Heart left ventricle (tissue), 16 donors: ENCODE data around the gene STON2. TPM values are rescaled to one million over a fixed set of nuclear protein-coding genes. Genes with fewer than 3 reads are reported as not detected.

Source experiments
- ATAC-seq, 4 donors: fragments of 200-7000 bp; cut with Tn5 transposase; one replicate each; pipeline ENCODE4 v1.9.1; 2020 to 2022; ENCODE audit warnings: moderate library complexity in 4 of 4, mild to moderate bottlenecking in 3 of 4, moderate number of reproducible peaks in 1 of 4
- DNase-seq, 5 donors: peaks; one replicate each; pipeline ENCODE4 v3.0.0-alpha.2; 2020
- H3K27ac ChIP-seq, 12 donors: fragments of 200-600 bp; sonication (generic) in 4 of 12; one replicate each; pipeline versions ENCODE4 v1.5.0 to v1.8.0; 2016 to 2022; ENCODE audit warnings: mild to moderate bottlenecking in 2 of 12
- H3K27me3 ChIP-seq, 9 donors: fragments of 200-600 bp; sonication (generic) in 2 of 9; one replicate each; pipeline versions ENCODE4 v1.5.1 to v1.8.0; 2016 to 2022; ENCODE audit warnings: mild to moderate bottlenecking in 3 of 9
- H3K36me3 ChIP-seq, 9 donors: fragments of 200-600 bp; sonication (generic) in 2 of 9; one replicate each; pipeline versions ENCODE4 v1.5.0 to v1.8.0; 2018 to 2022; ENCODE audit warnings: mild to moderate bottlenecking in 2 of 9
- H3K4me1 ChIP-seq, 12 donors: fragments of 200-600 bp; sonication (generic) in 4 of 12; one replicate each; pipeline versions ENCODE4 v1.5.0 to v1.8.0; 2016 to 2022; ENCODE audit warnings: mild to moderate bottlenecking in 3 of 12
- H3K4me3 ChIP-seq, 12 donors: fragments of 200-600 bp; sonication (generic) in 4 of 12; one replicate each; pipeline versions ENCODE4 v1.5.0 to v1.8.0; 2017 to 2022; ENCODE audit warnings: mild to moderate bottlenecking in 9 of 12, moderate library complexity in 4 of 12
- H3K9me3 ChIP-seq, 12 donors: fragments of 200-600 bp; sonication (generic) in 4 of 12; one replicate each; pipeline versions ENCODE4 v1.5.0 to v1.8.0; 2016 to 2022; ENCODE audit warnings: mild to moderate bottlenecking in 1 of 12
- CTCF ChIP-seq, 12 donors: fragments of 200-600 bp; sonication (generic) in 4 of 12; IDR thresholded peaks; one replicate each; pipeline versions ENCODE4 v1.5.0 to v1.8.0; 2018 to 2022; ENCODE audit warnings: antibody characterized with exemption in 12 of 12, mild to moderate bottlenecking in 5 of 12
- POLR2A ChIP-seq, 2 donors: fragments of 450-650 bp; IDR thresholded peaks; one replicate each; pipeline ENCODE4 v1.6.1; 2017; ENCODE audit warnings: antibody characterized with exemption in 2 of 2, mild to moderate bottlenecking in 2 of 2, moderate library complexity in 2 of 2
- WGBS, 4 donors: extraction: QIAGEN DNeasy Blood & Tissue Kit in 2 of 4; methylation state at CpG; one replicate each; pipeline versions ENCODE4 v1.1.5 to v1.1.7; 2013 to 2018; 5-methylcytosine and 5-hydroxymethylcytosine counted together
- intact Hi-C, 10 donors: fragments of 100-400 bp; cut with DNase I; formaldehyde crosslinking; loops; one replicate each; pipeline versions ENCODE4 v1.11.1 to v1.14.2; 2022
- polyA plus RNA-seq, 2 donors: library from polyadenylated mRNA; stranded (reverse); fragments of 200-250 nt; gene quantifications; one replicate each; pipeline ENCODE4 v1.2.3, GENCODE V29; 2013
- total RNA-seq, 9 donors: library from RNA; depleted of rRNA in 2 of 9; stranded (reverse); fragments of >200 nt in 2 of 9; fragmentation: NEBNext Ultra II Directional in 3 of 9; extraction: Animal tissue kit (Norgen Biotek cat#: 25700) in 3 of 9; gene quantifications; one replicate each; pipeline versions ENCODE4 v1.1.0 to v1.2.4, GENCODE V29; 2016 to 2023
- donor health status: ischemic (EF 13 %, LVEDD 7.1; RV severe dilation, severe dysfunction).
- donor health status: healthy with polysubstance abuse.
- donor health status: DM: no; HTN: yes; CAD: no.
- donor health status: DM: no; HTN: no; CAD: no.
- donor health status: ischemic (EF 25% LVEDD 6.9; RV normal size, moderate dysfunction).
- donor health status: ischemic (EF 25% LVEDD 5.7; RV mildly dilated, moderate dysfunction).
- donor health status: healthy.
- donor health status: DM: yes; HTN: yes; CAD: no.
- donor health status: ischemic (EF 35%, LVEDD 5.7; RV mildly dilated, moderate dysfunction).
- donor health status: nonischemic (EF 11% LVEDD 7.7; RV severe dilation, severe dysfunction).
- donor health status: DM: yes; HTN: yes; CAD: no.
- donor health status: PGD.
- donor health status: ischemic (EF 29% LVEDD 5.4; RV normal size, mild dysfunction).
- donor health status: nonischemic (EF 23%, LVEDD 6.1; RV moderate dilation, normal function).

Gene STON2
- total and polyA plus RNA-seq, 11 donors: 0.28 to 27.5 (median 7.0) TPM

DNA sequence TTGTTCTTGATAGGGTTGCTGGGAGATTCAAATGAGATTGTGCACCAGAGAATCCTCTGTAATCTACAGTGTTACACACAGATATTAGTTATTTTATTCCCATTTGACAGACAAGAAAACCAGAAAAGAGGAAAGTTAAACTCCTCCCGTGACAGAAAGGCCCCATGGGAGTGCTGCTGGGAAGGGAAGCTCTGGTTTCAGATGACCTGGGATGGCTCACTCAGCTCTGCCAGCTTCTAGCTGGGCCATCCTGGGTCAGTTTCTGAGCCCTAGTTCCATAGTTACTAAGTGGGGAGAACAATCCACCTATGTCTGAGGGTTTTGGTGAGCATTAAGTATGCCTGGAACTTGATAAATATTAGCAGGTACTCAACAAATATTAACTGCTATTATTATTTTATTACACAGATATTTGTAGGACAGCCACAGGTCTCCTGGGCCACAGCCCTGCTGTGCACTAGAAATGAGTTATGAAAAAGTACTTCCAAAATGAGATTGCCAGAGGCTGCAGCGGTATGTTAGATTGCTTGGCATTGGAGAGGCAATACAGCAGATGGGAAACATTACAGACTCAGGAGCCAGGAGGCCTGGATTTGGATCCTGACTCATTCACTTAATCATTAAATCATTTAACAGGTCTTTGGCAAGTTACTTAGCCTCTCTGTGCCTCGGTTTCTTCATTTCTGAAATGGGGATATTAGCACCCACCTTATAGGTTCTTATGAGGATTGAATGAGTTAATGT, 47.1 kb upstream of the STON2 start:
- no peaks in the 10 kb centered on the region for H3K36me3 ChIP-seq
- peaks cover 0 to 38% (median 6%) of the 10 kb centered on the region in 12 donors for H3K4me1 ChIP-seq
- 68 to 76% (median 73%) methylated on average over 3 of the region's 3 CpGs for WGBS, 4 donors
- H3K27me3 ChIP-seq: peaks cover 0 to 37% (median 0%) of the 10 kb centered on the region in 9 donors
- TF ChIP-seq POLR2A (IDR thresholded peaks at IDR 0.05): no peak
- no peak for TF ChIP-seq CTCF (IDR thresholded peaks at IDR 0.05)
- intact Hi-C loops: no loop called here
- DNase-seq (no peak), ATAC-seq (no peak)
- no peak overlapping the region for H3K4me3 ChIP-seq
- peak overlapping the region in 3 of 12 donors; percentile 9 to 37 (median 24) for H3K27ac ChIP-seq
- no peaks in the 10 kb centered on the region for H3K9me3 ChIP-seq

DNA sequence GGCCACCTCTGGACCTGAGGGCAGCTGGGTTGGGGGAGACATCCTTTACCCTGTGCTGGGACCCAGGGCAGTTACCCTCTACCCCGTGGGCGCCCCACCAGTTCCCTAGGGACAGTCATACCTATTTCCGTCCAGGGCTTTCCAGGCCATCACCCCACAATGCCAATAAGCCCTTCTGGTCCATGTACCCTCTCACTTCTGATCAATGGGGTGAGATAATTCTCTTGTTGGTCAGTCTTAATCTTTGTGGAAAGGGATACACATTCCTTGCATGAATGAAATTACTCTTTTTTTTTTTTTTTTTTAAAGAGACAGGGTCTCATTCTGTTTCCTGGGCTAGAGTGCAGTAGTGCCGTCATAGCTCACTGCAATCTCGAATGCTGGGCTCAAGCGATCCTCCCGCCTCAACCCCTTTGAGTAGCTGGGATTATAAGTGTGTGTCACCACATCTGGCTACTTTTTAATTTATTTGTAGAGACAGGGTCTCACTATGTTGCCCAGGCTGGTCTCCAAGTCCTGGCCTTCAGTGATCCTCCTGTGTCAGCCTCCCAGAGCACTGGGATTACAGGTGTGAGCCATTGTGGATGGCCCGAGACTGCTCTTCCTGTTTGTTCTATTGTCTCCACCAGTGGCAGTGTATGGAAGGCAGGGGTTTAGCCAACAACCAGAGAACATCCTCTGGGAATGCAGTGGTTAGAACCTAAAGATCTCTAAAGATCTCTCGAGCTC, 46.3 kb upstream of the STON2 start:
- 65 to 83% (median 70%) methylated on average over 9 of the region's 9 CpGs for WGBS, 4 donors
- no peak for TF ChIP-seq POLR2A (IDR thresholded peaks at IDR 0.05)
- no peaks in the 10 kb centered on the region for H3K9me3 ChIP-seq
- H3K27ac ChIP-seq: peak overlapping the region in 3 of 12 donors; percentile 9 to 37 (median 24)
- no peak overlapping the region for H3K4me3 ChIP-seq
- ATAC-seq (no peak), DNase-seq (no peak)
- peaks cover 0 to 38% (median 6%) of the 10 kb centered on the region in 12 donors for H3K4me1 ChIP-seq
- H3K36me3 ChIP-seq: no peaks in the 10 kb centered on the region
- intact Hi-C loops: no loop called here
- H3K27me3 ChIP-seq: peaks cover 0 to 42% (median 0%) of the 10 kb centered on the region in 9 donors

DNA sequence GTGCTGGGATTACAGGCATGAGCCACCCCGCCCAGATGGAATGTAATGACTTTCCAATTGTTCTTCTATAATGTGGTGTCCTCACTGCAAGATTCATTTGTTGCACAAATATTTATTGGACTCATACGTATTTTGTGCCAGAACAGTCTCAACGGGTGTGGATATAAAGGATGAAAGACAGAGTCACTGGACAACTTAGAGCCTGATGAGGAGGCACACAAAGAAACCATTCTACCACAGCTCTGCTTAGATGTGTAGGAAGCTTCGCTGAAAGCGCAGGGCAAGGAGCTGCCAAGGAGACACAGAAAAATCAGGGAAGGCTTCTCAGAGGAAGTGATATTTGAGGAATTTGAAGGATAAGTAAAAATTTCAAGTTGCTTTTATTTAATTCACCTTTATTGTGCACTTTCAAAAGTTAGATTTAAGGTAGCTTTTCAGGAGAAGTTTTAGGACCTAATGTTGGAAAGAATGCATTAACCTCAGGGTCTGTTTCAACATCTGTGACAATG, 41.6 kb upstream of the STON2 start:
- ATAC-seq (no peak), DNase-seq (no peak)
- Histone ChIP-seq H3K9me3 (no peaks in the 10 kb centered on the region), H3K36me3 (no peaks in the 10 kb centered on the region), H3K4me1 (peaks cover 0 to 13% (median 3%) of the 10 kb centered on the region in 12 donors), H3K27me3 (peaks cover 0 to 62% (median 10%) of the 10 kb centered on the region in 9 donors), H3K27ac (no peak overlapping the region), H3K4me3 (no peak overlapping the region)
- TF ChIP-seq POLR2A (IDR thresholded peaks at IDR 0.05) (no peak), CTCF (IDR thresholded peaks at IDR 0.05) (no peak)
- WGBS, 4 donors: 74 to 86% (median 81%) methylated on average over 5 of the region's 5 CpGs
- intact Hi-C loops: no loop called here

DNA sequence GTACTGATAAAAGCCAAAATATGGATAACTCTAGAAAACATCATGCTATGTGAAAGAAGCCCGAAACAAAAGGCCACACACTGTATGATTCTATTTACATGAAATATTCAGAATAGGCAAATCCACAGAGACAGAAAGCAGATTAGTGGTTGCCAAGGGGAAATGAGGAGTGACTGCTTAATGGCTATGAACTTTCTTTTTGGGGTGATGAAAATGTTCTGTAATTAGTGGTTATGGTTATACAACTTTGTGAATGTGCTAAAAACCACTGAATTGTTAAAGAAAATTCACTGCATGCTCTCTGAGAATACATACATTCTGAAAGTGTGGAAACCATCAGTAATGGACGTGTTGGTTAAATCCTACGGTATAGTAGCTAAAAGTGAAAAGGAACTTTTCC, 39.9 kb upstream of the STON2 start:
- H3K36me3 ChIP-seq: no peaks in the 10 kb centered on the region
- no peak overlapping the region for H3K4me3 ChIP-seq
- no peaks in the 10 kb centered on the region for H3K9me3 ChIP-seq
- TF ChIP-seq POLR2A (IDR thresholded peaks at IDR 0.05) (no peak), CTCF (IDR thresholded peaks at IDR 0.05) (no peak)
- no peak overlapping the region for H3K27ac ChIP-seq
- intact Hi-C loops: no loop called here
- peaks cover 5 to 66% (median 24%) of the 10 kb centered on the region in 9 donors for H3K27me3 ChIP-seq
- no peak for ATAC-seq
- peaks cover 0 to 19% (median 11%) of the 10 kb centered on the region in 12 donors for H3K4me1 ChIP-seq
- 80 to 86% (median 82%) methylated on average over 3 of the region's 3 CpGs for WGBS, 4 donors
- DNase-seq: no peak
